GM21619 (cell line): ENCODE measurements around the gene RASSF4.

Experiments
- ATAC-seq: cut with Tn5 transposase; IDR thresholded peaks from one replicate; pipeline ENCODE4 v1.9.1; 2021; ENCODE audit not compliant: unreplicated experiment

Gene RASSF4

DNA sequence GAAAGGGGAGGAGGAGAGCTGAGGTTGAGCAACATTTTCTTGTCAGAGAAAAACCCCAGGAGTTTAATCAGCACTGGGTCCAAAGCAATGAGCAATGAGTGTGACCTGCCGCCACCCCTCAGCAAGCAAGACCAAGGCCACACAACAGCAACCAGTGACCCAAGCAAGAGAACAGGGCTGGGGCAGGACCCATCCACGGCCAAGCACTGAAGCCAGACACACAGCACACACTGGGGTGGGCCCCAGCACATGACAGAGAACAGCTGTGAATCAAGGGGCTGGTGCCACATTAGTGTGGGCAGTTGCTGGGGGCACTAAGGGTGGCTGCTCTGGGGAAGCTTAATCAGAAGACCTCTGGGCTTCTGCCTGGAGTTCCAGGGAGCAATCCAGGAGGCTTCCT lies 32.2 kb upstream of the RASSF4 start:
- ATAC-seq: no peak

DNA sequence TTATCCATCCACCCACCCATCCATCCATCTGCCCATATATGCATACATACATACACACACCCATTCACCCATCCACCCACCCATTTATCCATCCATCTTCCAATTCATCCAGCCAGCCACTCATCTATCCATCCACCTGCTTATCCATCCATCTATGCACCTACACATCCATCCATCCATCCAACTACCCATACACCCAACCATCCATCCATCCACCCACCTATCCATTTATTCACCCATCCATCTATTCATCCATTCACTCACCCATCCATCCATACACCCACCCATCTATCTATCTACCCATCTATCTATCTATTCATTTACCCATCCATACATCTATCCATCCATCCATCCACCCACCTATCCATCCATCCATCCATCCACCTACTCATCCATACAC lies 31.1 kb upstream of the RASSF4 start:
- ATAC-seq: no peak

DNA sequence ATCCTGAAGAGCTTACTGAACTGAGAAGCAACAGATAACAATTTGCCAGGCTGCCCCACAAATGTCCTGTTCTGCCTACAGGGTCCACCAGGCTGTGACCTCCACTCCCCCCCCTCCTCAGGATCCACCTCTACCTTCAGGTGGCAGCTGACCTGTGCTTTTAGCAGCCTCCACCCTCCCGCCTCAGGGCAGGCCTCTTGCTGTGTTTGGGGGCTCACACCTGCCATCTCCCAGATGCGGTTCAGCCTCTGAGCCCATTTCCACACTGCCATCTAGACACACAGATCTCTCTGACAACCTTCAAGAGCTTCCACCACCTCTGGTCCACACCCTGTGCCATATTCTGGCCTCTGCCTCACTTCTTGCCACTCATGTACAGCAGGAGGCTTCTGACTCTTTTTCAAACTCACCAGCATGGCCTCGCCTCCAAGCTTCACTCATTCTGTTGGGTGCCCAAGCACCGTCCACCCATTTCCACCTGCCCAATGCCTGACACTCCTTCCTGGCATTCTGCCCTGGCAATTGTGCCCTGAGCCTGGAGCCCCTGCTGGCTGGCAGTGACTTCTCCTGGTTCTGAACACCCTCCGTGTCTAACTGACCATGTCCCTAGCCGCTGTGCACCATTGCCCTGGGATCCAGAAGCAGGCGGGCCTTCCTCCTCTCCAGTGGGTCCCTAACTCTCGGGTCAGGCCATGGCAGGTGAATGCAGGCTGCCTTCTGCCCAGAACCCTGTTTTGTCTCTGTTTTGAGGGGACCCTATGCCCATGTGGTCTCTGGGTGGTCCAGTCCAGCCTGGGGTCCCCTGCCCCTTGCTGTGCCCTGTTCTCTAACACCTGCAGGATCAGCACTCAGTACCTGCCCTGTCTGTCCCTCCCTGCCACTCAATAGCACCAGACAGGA lies 30.0 kb upstream of the RASSF4 start:
- no peak for ATAC-seq

DNA sequence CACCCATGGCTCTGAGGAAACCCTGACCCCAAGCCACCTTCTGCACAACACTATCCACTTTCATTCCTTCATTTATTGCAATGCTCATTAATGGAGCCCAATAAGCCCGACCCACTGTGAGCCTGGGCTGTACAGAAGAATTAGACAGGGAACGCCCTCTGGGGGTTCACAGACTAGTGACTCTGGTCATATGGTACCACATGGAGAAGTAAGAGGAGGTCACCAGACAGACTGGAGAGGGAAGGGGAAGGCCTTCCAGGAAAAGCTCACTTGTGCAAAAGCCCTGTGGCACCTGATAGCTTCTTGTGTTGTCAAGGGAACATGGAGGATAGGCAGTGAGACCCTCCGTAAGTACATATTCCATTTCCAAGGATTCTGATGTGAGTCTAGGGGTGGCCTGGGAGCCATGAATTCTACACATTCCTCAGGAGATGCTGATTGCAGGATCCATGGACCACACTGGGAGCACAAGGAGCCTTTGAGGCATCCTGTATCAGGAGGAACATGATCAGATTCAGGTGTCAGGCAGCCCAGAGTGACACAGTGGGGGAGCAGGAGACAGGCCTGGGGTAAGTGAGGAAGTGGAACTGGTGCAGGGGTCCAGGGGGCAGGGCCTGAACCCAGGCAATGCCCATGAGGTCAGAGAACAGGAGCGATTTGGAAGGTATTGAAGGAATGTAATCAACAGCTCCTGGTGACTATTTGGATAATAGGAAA lies 28.5 kb upstream of the RASSF4 start:
- ATAC-seq: no peak

DNA sequence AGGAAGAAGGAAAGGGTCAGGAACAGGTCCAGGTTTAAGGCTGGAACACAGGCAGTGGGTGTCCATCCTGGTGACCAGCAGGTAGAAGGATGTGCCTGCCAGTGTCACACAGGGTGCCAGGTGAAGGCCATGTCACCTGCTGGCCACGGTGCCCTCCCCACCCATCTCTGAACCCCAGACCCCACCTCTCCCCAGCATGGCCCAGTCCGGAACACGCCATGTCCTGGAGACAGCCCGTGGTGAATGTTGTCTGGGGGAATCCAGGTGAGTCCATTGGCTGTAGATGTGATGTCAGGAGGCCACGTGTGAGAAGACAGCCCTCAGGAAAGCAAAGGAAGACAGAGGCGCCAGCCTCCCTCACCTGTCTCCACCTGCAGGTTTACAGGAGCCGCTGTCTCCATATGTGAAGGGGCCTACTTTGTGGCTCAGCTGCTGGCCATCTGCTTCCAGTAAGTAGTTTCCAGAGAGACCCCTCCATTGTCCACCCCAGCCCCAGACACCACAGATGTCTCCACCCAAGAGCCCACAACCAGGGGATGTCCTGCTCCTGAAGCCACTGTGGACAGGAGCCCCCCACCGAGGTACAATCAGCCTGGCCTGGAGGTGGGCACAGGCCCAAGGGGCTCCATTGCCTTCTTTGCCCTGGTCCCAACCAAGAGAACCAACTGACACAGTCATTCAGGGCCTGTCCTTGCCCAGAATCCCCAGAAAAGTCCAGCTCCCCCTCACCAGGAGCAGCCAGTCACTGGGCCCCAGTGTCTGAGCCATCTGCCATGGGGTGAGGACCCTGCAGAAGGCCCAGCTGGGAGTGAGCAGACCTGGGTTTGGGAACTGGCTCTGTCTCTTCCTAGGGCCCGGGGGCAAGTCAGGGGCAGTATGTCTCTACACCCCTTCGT lies 27.7 kb upstream of the RASSF4 start:
- no peak for ATAC-seq

DNA sequence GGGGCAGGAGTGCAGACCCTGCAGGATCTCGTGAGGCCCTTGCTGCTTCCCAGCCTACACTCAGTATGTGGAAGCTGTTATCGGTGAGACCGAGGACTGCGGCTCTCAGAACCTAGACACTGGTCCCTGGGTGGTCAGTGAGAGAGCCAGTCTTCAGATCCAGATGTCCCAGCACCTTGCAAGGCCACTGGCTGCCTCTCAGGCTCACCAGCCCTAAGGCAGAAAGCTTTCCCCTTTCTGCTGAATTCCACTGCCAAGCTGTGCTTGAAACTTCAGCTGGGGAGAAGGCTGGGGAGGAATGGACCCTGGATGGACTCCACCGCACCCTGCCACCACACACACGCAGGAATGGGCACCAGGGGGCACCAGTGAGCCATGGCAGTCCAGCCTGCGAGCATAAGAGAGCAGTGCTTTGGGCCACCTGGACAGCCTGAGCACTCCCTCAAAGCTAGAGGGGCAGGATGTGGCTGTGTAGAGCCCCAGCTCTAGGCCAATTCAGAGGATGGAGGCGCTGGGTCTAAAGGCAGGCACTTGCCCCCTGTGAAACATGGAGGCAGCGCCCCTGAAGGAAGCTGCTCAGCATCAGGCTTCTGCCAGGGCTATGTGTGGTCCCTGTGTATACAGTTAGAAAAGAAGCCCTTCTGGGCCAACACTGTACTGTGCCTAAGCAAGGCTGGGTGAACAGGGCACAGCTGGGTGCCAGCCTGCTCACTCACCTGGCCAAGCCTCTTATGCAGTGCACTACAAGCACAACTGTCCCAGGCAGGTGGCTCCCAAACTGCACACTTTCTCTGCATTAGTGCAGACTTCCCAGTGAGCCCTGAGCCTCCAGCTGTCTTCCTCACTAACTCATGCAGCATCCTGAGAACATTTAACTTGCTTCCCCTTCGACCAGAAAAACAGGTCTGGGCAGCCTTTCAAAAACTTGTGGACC lies 26.8 kb upstream of the RASSF4 start:
- peak; percentile 97 for ATAC-seq

DNA sequence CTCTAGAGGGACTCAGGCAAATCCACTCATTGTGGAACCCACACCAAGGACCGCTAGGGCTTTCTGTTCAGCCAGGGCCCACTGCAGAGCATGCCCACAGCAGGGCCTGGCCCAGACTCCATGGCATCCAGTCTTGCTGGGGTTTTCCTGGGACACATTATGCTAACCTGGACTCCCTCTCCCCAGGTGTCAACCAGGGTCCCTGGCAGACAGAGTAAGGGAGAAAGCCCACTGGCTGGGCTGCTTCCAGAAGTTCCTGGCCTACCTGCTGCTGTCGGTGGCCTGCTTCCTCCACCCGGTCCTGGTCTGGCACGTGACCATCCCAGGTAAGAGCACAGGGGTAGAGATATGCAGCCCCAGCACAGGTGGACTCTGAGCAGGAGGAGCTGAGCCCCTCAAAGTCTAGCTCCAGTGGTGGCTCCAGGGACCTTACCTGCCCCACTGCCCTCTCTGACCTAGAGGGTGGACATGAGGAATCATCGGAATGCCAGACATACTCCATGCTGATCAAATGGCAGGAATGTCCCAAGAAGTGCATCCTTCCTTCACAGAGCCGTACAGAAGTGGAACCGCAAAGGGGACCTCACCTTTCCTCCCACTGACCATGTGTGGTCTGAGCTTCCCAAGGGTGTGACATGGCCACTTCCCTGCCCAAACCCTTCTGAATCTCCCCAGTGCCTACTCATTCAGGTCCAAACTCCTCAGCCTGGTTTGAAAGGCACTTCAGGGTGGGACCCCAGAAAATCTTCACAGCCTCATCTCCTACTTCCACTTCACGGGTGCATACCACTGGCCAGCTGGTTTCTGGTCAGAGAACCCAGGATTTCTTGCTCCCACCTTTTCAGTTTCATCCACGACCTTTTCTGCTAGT lies 25.9 kb upstream of the RASSF4 start:
- no peak for ATAC-seq

DNA sequence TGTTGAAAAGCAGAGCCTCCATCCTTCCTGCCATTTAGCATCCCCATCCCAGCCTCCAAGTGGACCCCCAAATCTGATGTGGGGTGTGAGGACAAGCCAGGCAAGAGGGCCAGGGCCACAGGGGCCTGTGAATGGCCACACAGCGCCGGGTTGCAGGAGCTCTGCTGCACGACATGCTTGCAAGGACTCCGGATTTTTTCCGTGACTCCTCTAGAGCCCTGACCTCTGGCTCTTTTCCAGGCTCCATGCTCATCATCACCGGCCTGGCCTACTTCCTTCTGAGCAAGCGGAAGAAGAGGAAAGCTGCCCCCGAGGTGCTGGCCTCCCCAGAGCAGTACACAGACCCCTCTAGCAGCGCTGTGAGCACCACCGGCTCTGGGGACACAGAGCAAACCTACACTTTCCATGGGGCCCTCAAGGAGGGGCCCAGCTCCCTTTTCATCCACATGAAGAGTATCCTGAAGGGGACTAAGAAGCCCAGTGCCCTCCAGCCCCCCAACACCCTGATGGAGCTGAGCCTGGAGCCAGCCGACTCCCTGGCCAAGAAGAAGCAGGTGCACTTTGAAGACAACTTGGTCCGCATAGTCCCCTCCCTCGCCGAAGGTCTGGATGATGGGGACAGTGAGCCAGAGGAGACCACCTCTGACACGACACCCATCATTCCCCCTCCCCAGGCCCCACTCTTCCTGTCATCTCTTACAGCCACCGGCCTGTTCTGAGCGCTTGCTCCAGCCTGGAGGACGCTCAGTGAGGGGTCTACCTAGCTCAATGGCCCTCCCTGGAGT lies 25.0 kb upstream of the RASSF4 start:
- ATAC-seq: no peak

DNA sequence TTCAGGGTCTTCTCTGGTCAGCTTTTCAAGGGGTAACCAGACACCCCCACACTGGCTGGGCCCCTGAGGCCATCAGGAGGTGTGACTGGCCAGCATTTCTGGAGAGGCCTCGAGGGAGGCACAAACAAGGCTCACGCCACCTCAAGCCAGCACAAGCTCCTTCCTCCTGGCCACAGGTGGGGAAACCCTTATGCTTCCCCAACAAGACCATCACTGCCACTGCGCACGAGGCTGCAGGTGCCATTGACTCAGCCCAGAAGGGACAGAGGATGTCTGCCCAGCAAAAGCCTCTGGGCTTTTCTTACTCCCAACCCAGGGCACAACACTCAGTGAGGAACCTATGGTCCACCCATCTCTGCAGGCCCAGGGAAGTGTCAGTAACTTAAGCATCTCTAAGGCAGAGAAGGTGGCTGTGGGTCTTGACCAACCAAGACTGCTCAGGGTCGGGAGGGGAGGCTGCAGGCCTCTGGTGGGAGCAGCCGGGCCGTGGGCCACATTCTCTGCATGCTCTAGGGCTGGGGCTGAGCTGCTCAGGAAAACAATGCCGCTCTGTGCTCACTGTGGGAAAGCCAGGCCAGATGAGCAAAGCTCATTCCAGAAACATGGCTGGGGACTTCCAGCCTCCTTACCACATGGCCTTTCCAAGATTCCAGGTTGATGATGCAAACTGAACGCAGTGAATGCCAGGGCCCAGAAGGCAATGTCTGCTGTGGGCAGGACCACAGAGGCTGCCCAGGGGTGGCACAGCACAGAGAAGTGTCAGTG lies 24.2 kb upstream of the RASSF4 start:
- no peak for ATAC-seq

DNA sequence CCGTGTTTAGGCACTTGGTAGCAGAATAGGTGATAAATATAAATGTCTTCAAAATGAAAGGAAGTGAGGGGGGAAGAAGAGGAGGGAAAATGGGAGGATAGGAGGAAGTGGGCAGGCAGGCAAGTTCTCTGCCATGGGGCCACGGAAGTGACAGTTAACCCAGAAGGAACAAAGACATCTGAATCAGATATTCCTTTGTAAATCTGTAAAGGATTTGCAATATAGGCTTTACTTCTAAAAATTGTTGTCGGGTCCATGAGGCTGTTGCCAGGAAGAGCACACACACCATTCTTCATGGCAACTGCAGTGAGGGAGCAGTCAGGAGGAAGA lies 23.7 kb upstream of the RASSF4 start:
- ATAC-seq: no peak

DNA sequence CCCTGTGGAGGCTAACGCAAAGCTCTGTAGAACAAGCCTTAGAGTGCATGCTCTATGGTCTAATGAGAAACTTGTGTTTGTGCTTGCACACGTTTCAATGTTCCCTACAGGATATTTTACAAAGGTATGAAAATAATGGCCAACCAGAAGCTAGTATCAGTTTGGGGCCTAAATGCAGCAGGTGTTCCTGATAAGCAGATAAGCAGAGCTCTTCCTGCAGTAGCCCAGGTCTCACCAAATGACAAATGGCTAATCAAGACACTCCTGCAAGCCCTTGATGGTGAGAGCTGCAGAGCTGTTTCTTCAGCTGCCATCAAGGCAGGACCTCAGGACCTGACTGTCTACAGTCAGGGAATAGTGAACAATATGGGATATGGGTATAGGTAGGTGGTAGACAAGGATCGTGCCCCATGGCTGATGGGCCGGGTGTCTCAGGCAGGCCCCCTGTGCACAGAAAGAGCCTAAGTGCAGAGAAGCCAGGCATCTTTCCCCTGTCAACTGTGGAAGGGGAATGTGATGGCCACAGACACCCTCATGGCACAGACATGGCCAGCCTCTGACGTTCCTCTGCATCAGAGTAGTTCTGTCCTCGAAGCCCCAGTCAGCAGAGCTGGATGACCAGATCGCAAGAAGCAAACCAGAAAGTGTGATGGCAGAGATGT lies 23.2 kb upstream of the RASSF4 start:
- ATAC-seq: no peak

DNA sequence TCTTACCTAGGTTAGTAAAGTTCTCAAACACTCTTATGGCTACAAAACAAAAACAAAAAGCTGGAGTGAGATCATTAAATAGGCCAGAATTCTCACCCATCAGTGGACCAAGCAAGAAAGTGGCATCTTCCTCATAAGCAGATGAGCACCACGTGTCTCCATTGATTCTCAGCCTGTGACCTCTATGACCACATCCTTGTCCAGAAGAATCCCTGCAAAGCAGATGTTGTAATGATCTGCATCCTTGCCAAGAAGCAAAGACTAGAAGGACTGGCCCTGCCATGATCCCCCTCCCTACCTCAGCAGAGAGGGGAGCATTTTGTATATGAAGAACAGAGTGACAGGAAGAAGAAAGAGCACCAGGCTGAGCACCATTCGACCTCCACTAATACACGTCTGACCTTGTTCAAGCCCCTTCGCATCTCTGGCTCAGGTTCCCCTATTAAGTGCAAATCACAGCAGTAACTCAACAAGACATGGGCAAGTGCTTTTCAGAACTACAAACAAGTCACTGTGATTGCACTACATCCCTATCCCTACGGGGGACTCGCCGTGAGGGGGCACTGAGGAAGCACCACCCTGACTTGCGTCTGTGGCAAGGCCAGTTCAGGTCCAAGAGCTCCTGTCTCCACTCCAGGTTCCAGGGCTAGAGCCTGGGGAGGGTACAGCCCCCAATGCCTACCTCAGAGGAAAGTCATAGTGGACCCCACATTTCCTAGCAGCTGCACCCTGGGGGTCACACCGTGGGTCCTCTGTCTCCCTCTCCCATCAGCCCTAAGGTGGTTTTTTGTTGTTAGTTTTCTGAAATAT lies 22.2 kb upstream of the RASSF4 start:
- ATAC-seq: no peak

DNA sequence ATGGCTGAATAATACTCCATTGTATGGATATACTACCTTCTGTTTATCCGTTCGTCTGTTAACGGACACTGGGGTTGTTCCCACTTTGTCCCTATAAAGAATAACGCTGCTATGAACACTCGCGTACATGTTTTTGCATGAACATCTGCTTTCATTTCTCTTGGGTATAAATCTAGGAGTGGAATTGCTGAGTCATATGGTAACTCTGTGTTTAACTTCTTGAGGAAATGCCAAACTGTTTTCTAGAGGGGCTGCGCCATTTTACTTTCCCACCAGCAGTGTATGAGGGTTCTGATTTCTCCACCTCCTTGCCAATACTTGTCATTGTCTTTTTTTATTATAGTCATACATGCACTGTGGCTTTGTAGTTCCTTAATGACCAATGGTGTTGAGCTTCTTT lies 20.6 kb upstream of the RASSF4 start:
- no peak for ATAC-seq

DNA sequence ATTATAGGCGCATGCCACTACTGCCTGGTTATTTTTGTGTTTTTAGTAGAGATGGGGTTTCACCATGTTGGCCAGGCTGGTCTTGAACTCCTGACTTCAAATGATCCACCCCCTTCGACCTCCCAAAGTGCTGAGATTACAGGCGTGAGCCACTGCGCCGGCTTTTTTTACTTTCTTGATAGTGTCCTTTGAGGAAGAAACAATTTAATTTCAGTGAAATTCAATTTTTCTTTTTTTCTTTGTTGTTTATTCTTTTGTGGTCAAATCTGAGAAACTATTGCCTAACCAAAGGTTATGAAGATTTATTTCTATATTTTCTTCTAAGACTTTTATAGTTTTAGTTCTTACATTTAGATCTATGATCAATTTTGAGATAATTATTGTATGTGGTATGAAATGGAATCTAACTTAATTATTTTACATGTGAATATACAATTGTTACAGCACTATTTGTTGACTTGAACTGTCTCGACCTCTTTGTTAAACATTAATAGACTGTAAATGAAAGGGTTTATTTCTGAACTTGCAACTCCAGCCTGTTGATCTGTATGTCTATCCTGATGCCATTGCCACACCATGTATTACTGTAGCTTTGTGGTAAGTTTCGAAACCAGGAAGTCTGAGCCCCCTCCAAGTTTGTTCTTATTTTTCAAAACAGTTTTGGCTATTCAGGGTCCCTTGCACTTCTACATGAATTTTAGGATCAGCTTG lies 19.8 kb upstream of the RASSF4 start:
- no peak for ATAC-seq

DNA sequence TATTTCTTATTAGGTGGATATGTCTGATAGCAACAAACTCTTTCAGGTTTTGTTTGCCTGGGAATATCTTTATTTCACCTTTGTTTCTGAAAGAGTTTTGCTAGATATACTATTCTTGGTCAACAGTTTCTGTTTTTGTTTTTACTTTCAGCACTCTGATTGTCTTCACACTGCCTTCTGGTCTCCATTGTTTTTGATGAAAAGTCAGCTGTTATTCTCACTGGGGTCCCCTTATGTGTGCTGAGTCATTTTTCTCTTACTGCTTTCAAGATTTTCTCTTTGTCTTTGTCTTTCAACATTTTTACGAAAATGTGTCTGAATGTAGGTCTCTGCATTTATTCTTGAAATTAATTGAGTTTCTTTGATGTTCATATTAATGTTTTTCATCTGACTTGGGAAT lies 15.2 kb upstream of the RASSF4 start:
- no peak for ATAC-seq

DNA sequence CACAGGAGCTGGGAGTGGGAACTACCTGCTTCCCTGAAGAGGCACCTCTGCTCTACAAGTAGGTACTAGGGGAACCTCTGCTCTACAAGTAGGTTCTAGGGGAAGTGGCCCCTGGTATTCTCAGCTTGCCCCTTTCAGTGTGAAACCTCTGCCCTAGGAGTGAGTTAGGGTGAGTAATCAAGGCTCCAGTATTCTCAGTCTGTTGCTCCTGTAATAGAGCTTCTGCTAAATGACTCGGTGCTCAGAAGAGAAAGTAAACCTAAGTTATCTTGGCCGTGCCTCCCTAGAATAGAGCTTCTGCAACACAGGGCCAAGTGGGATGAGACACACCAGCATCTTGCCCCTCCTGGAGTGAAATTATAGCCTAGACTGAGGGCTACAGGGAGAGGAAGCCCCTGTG lies 13.4 kb upstream of the RASSF4 start:
- ATAC-seq: peak; percentile 62
